GM18951 (cell line): ENCODE results near the gene XPA.

Source experiments
- POLR2A ChIP-seq: IDR thresholded peaks from 4 replicates; pipeline ENCODE4 v1.6.1; 2011; ENCODE audit warnings: mild to moderate bottlenecking; ENCODE audit not compliant: insufficient read length, insufficient read depth; ENCODE audit errors: extremely low read depth
- in situ Hi-C: fragments of 300-500 bp; cut with MboI; formaldehyde crosslinking; loops from one replicate; pipeline ENCODE4 v1.12.0; 2022; ENCODE audit warnings: low sequenced_read_pairs, mixed read lengths, inconsistent platforms; ENCODE audit not compliant: unreplicated experiment

Gene XPA

DNA sequence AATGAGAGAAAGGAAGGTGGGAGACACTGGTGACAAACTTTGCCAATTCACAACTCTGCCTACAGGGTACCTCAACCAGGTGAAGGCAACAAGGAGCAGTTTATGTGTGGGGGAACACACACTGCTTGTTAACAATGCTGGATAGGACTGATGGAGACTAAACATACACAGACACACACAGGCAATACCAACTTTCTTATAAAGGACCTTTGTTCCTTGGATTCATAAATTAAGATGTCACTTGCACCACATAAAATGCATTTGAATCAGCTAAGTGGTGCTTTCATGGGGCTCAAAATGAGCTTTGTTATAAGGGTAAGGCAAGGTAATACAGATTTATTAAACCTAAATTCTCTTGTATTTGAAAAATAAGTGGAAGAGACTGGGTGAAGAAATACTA lies 68.0 kb downstream of the XPA start:
- in situ Hi-C loops = no loop called here
- no peak for TF ChIP-seq POLR2A

DNA sequence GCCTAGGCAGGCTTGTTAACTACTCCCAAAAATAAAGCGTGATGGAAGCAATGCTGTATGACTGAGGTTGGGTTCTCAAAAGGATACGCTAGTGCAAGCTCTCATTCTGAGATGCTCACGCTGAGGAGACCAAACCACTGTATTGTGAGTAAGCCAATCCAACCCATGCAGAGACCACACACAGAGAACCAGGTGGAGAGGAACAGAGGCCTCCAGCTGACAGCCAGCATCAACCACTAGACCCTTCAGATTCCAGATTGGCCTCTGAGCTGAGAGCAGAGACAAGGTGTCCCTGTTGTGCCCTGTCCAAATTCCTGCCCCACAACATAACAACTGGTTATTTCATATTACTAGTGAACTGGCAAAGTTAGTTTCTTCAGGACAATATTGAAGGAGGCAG lies 68.5 kb downstream of the XPA start:
- in situ Hi-C loops = no loop called here
- TF ChIP-seq POLR2A = no peak

DNA sequence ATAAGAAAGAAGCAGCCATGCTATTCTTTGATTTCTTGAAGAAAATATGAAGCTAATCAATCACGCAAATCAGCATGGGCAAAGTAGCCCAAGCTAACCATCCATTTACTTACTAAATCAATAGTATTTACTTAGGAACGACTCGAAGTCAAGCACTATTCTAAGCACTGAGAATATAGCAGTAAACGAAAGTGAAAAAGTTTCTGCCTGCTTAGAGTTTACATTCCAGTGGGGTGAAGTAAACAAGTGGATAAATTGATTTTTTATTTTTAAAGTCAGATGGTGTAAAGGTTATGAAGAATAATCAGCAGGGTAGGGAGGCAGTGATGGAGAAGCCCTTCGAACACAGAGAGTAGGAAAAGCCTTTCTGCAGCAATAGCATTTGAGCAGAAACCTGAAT lies 69.5 kb downstream of the XPA start:
- TF ChIP-seq POLR2A = no peak
- in situ Hi-C loops = no loop called here

DNA sequence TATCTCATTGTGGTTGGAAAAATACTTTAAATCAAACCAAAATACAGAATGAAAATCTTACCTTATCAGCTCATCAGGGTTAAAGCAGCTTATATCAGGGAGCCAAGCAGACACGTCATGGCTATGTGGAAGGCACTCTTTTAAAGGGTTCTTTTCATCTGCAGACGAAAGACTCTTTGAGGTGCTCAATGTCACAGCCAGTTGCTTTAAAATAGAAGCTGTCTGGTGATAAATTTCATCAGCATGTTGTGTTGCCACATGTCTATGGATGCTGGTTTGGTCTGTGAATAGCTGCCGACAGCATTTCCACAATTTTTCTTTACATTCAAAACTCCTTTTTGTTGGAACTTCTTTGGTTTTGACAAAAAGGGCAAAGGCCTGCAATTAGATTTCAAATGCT lies 71.5 kb downstream of the XPA start:
- in situ Hi-C loops = no loop called here
- TF ChIP-seq POLR2A = no peak
